ENCODE measurements around the gene CHD9.

GRCh38 chr16:53305743-53306142 lies 251.0 kb downstream of the CHD9 start:
- no peak for TF ChIP-seq CTCF (conservative IDR thresholded peaks at IDR 0.05)
- no peak for TF ChIP-seq EZH2 (IDR thresholded peaks at IDR 0.05; ENCODE audit: low read depth)

Measured in PC-9 (cell line).